ENCODE data around the gene MAP2K5. TPM values are rescaled to one million over a fixed set of nuclear protein-coding genes. Genes with fewer than 3 reads are reported as not detected.

MAP2K5 gene
- total RNA-seq, 2 donors from 2014 or later = 20.0 to 23.9 TPM

Other genes with a start within 250 kb of the MAP2K5 start
- gene C15orf61, start 21.6 kb upstream of the MAP2K5 start, total RNA-seq = 1 to 10 TPM; 4.1 to 5.8 TPM

Data from activated naive CD4-positive, alpha-beta T cell treated with anti-CD3 and anti-CD28 coated beads, Interleukin-2, amount 50 U/mL, for 72 hours (primary cell).